Ovary (tissue), 9 donors: Measurements from ENCODE around the gene MCAM. TPM values are rescaled to one million over a fixed set of nuclear protein-coding genes. Genes with fewer than 3 reads are reported as not detected.
A peak's percentile ranks its signal among the peaks of the same experiment; 100 is the strongest.

Experiments used
- DNase-seq, 5 donors: peaks; one replicate each; pipeline ENCODE4 v3.0.0-alpha.2; 2019 to 2020
- H3K27ac ChIP-seq, 2 donors: fragments of 200-600 bp; one replicate each; pipeline versions ENCODE4 v1.5.1 to v1.8.0; 2019 to 2022
- H3K27me3 ChIP-seq: fragments of 200-600 bp; one replicate; pipeline ENCODE4 v1.8.0; 2022
- H3K36me3 ChIP-seq: fragments of 200-600 bp; sonication (generic); one replicate; pipeline ENCODE4 v1.5.1; 2019
- H3K4me1 ChIP-seq: one replicate; pipeline ENCODE4 v1.8.1; 2013; ENCODE audit warnings: mild to moderate bottlenecking, moderate library complexity; ENCODE audit not compliant: insufficient read depth
- H3K4me3 ChIP-seq: fragments of 200-600 bp; sonication (generic); one replicate; pipeline ENCODE4 v1.5.1; 2017
- H3K9me3 ChIP-seq, 2 donors: fragments of 200-600 bp in 1 of 2; sonication (generic) in 1 of 2; one replicate each; pipeline versions ENCODE4 v1.5.1 to v1.8.1; 2013 to 2019; ENCODE audit warnings: mild to moderate bottlenecking in 1 of 2, moderate library complexity in 1 of 2
- EP300 ChIP-seq: sonication (generic); formaldehyde crosslinking; IDR thresholded peaks from one replicate; pipeline ENCODE4 v1.6.1; 2017; ENCODE audit warnings: antibody characterized with exemption
- POLR2A ChIP-seq: fragments of 450-650 bp; IDR thresholded peaks from one replicate; pipeline ENCODE4 v1.6.1; 2017; ENCODE audit warnings: antibody characterized with exemption, mild to moderate bottlenecking, moderate library complexity
- WGBS, 3 donors: extraction: QIAGEN DNeasy Blood & Tissue Kit in 1 of 3; methylation state at CpG; one replicate each; pipeline versions ENCODE4 v1.1.5 to v1.1.7; 2013 to 2017; 5-methylcytosine and 5-hydroxymethylcytosine counted together
- intact Hi-C, 4 donors: fragments of 100-400 bp; cut with DNase I; formaldehyde crosslinking; loops; one replicate each; pipeline versions ENCODE4 v1.11.0 to v1.15.1; 2022 to 2023
- polyA plus RNA-seq, 2 donors: library from polyadenylated mRNA; stranded (reverse); fragments of 200-250 nt in 1 of 2; fragments of 350-450 nt in 1 of 2; fragmentation: Illumina TruSeq in 1 of 2; extraction: RNeasy Lipid Tissue Mini Kit (QIAGEN cat#74804) in 1 of 2; gene quantifications; one replicate each; pipeline ENCODE4 v1.2.3, GENCODE V29; 2013 to 2014
- total RNA-seq, 7 donors: library from RNA; depleted of rRNA in 2 of 7; stranded (reverse); fragments of >200 nt in 2 of 7; fragmentation: NEBNext Ultra II Directional in 3 of 7; extraction: Animal tissue kit (Norgen Biotek cat#: 25700) in 3 of 7; gene quantifications; one replicate each; pipeline versions ENCODE4 v1.1.0 to v1.2.4, GENCODE V29; 2016 to 2023
- TF ChIP-seq, protein P1 (sequence below), 3 donors: fragments of 450-650 bp in 2 of 3; fragments of 200-600 bp in 1 of 3; IDR thresholded peaks; one replicate each; pipeline versions ENCODE4 v1.5.1 to v1.8.0; 2016 to 2022; ENCODE audit warnings: antibody characterized with exemption in 3 of 3, mild to moderate bottlenecking in 1 of 3
- donor health status: DM: no; HTN: no; CAD: no; lungs with moderate emphysema.
- donor health status: DM: no; HTN: no; CAD: no.
- donor health status: Bipolar disorder and iron deficiency.
- donor health status: DM: yes; HTN: yes; CAD: no.
- donor health status: DM: no; HTN: no; CAD: no.
- donor health status: DM: yes; HTN: yes; CAD: no.

MCAM gene
- total and polyA plus RNA-seq, 9 donors = 34.6 to 121 (median 56.8) TPM

DNA sequence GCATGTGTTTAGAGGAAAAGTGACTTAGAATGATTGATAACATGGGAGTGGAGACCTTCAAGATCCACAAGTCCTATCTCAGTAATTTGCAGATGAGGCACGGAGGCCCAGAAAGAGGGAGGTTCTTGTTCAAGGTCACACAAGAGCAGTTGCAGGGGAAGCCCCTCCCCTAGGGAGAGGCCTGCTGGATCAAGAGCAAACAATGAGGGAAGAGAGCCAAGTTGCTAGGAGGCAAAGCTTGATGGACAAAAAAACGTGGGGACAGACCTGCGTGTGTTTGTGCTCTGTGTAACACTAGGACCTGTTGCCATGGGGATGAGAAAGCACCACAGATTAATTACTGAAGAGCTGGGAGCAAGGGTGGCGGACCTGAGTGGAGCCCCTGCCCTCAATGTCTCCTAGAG is 35.9 kb upstream of the MCAM start:
- H3K36me3 ChIP-seq = no peaks in the 10 kb centered on the region
- 22 to 28% (median 26%) methylated on average over 4 of the region's 4 CpGs for WGBS, 3 donors
- H3K27ac ChIP-seq = no peak overlapping the region
- peak in 4 of 5 donors; percentile 49 to 69 (median 59) for DNase-seq
- intact Hi-C loops = loop anchor here in 2 of 4 donors (10.0 kb wide), 1 partner anchor 122 kb away; no protein-coding TSS in a partner anchor
- no peaks in the 10 kb centered on the region for H3K27me3 ChIP-seq
- peaks cover 4% of the 10 kb centered on the region for H3K4me1 ChIP-seq
- TF ChIP-seq POLR2A = no peak
- TF ChIP-seq, protein P1, sequence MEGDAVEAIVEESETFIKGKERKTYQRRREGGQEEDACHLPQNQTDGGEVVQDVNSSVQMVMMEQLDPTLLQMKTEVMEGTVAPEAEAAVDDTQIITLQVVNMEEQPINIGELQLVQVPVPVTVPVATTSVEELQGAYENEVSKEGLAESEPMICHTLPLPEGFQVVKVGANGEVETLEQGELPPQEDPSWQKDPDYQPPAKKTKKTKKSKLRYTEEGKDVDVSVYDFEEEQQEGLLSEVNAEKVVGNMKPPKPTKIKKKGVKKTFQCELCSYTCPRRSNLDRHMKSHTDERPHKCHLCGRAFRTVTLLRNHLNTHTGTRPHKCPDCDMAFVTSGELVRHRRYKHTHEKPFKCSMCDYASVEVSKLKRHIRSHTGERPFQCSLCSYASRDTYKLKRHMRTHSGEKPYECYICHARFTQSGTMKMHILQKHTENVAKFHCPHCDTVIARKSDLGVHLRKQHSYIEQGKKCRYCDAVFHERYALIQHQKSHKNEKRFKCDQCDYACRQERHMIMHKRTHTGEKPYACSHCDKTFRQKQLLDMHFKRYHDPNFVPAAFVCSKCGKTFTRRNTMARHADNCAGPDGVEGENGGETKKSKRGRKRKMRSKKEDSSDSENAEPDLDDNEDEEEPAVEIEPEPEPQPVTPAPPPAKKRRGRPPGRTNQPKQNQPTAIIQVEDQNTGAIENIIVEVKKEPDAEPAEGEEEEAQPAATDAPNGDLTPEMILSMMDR (IDR thresholded peaks at IDR 0.05) = no peak
- no peak for TF ChIP-seq EP300
- H3K4me3 ChIP-seq = no peak overlapping the region
- H3K9me3 ChIP-seq = no peaks in the 10 kb centered on the region

DNA sequence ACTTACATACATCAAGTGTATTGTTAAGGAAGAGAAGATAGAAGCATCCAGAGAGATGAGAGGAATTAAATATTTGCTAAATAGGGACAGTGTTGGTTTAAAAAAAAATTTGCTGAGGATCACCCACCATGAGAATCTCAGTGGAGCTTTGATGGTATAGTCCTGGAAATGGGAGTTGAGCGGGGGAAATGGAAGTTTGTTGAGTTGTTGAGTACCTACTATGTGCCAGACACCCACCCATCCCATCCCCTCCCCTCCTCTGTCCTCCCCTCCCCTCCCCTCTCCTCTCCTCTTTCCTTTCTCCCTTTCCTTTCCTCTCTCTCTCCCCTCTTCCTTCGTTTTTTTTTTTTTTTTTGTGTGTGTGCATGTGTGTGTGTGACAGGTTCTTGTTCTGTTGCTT is 34.3 kb upstream of the MCAM start:
- H3K4me1 ChIP-seq = peaks cover 4% of the 10 kb centered on the region
- H3K9me3 ChIP-seq = no peaks in the 10 kb centered on the region
- no peaks in the 10 kb centered on the region for H3K27me3 ChIP-seq
- intact Hi-C loops = loop anchor here in 2 of 4 donors (10.0 kb wide), 1 partner anchor 124 kb away; no protein-coding TSS in a partner anchor
- no peak overlapping the region for H3K4me3 ChIP-seq
- TF ChIP-seq, protein P1 (IDR thresholded peaks at IDR 0.05) = no peak
- no peak for TF ChIP-seq POLR2A
- TF ChIP-seq EP300 = no peak
- DNase-seq = no peak
- no peak overlapping the region for H3K27ac ChIP-seq
- WGBS, 3 donors = 56 to 59% (median 56%) methylated on average over 2 of the region's 2 CpGs
- no peaks in the 10 kb centered on the region for H3K36me3 ChIP-seq

DNA sequence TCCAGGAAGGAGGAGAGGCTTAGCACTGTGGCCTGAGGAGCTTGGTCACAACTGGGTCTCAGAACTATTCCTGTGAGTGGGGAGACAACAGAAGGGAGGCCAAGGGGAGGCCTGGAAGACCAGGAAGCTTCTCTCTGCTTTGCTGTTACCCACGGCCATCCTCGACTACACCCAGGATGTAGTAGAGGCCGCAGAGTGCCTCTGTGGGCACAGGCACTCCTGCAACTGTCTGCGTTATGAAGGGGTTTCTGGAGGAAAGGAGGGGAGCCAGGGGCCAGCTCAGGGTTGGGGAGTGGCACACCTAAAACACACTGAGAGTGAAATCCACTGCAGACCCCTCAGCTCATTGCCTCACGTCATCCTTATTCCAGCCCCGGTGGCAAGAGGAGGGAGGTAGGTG is 33.4 kb upstream of the MCAM start:
- H3K4me3 ChIP-seq = no peak overlapping the region
- TF ChIP-seq EP300 (no peak), POLR2A (no peak)
- TF ChIP-seq, protein P1 (IDR thresholded peaks at IDR 0.05) = no peak
- no peaks in the 10 kb centered on the region for H3K9me3 ChIP-seq
- H3K36me3 ChIP-seq = no peaks in the 10 kb centered on the region
- H3K4me1 ChIP-seq = peaks cover 4% of the 10 kb centered on the region
- no peak for DNase-seq
- no peak overlapping the region for H3K27ac ChIP-seq
- no peaks in the 10 kb centered on the region for H3K27me3 ChIP-seq
- intact Hi-C loops = loop anchor here in 2 of 4 donors (10.0 kb wide), 1 partner anchor 124 kb away; no protein-coding TSS in a partner anchor
- WGBS, 3 donors = 79 to 84% (median 82%) methylated on average over 6 of the region's 6 CpGs

DNA sequence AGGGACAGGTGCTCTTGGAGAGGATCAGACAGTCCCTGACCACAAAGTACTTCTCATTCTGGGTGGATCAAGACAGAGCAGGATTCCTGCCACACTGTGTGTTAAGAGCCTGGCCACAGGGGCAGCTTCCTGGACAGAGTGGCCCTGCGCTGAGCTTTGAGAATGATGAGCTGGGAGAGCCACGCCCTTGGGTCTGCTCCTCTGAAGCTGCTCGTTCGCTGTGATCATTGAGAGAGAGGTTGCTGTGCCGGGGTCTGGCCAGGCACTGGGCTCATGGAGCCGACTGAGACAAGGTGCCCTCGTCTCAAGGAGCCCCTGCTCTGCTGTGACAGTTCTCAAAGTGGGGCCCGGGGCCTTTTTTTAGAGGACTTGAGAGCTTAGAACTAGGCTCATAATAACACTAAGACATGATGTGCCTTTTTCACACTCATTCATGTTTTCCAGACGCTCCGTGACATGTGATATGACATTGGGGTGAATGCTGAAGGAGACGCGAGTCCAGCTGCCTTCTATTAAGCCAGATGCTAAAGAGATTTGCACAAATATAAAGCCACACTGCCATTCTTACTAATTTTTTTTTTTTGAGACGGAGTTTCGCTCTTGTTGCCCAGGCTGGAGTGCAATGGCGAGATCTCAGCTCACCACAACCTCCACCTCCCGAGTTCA is 31.1 kb upstream of the MCAM start:
- no peaks in the 10 kb centered on the region for H3K9me3 ChIP-seq
- DNase-seq = no peak
- intact Hi-C loops = no loop called here
- no peaks in the 10 kb centered on the region for H3K36me3 ChIP-seq
- no peak overlapping the region for H3K4me3 ChIP-seq
- TF ChIP-seq, protein P1 (IDR thresholded peaks at IDR 0.05) = no peak
- TF ChIP-seq POLR2A (no peak), EP300 (no peak)
- no peaks in the 10 kb centered on the region for H3K27me3 ChIP-seq
- H3K4me1 ChIP-seq = peaks cover 4% of the 10 kb centered on the region
- 80 to 81% (median 81%) methylated on average over 16 of the region's 16 CpGs for WGBS, 3 donors
- H3K27ac ChIP-seq = no peak overlapping the region
